ENCODE results near the gene TSC22D1.

DNA sequence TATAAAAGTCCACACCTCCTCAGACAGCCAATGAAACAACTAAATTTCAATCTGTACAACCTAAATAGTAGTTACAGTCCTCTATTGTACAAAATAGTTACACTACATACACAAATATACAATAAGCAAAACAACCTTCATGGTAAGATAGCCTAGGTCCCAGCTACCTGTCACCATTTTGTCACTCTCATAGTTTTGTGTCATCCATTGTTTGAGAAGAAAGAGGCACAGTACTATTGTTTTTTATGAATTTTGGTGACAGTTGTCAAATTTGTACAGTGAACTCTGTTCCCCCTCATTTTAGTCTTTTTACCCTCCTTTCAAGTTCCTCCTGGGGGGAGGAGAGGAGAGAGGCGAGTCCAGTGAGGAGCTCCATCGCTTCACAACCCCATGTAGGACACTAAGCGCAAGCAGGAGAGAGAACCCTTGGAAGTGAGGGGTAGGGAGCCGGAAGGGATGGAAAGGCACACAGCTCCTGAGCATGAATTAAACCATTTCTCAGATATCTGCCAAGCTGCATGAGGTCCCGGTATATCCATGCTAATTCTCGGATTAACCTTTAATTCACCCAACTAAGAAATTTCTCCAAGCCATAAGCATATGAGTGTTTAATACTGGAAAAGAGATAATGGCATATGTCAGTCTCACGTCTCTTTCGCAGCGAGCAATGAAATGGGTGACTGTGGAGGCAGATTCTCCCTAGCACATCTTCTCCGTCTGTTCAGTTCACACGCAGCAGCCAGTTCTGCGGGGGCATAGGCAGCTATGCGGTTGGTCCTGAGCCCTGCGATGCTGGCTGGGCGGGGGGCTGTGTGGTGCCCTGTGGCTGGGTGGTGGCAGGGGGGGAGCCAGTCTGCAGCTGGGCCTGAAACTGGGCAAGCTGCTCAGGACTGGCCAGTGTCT is 142.0 kb downstream of the TSC22D1 start:
- TF ChIP-seq, protein P1, sequence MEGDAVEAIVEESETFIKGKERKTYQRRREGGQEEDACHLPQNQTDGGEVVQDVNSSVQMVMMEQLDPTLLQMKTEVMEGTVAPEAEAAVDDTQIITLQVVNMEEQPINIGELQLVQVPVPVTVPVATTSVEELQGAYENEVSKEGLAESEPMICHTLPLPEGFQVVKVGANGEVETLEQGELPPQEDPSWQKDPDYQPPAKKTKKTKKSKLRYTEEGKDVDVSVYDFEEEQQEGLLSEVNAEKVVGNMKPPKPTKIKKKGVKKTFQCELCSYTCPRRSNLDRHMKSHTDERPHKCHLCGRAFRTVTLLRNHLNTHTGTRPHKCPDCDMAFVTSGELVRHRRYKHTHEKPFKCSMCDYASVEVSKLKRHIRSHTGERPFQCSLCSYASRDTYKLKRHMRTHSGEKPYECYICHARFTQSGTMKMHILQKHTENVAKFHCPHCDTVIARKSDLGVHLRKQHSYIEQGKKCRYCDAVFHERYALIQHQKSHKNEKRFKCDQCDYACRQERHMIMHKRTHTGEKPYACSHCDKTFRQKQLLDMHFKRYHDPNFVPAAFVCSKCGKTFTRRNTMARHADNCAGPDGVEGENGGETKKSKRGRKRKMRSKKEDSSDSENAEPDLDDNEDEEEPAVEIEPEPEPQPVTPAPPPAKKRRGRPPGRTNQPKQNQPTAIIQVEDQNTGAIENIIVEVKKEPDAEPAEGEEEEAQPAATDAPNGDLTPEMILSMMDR (conservative IDR thresholded peaks at IDR 0.05; ENCODE audit: low read length), result no peak
- TF ChIP-seq EZH2phosphoT487 (IDR thresholded peaks at IDR 0.05; ENCODE audit: borderline replicate concordance), result no peak
